AG09309 (cell line): ENCODE measurements around the gene PDK1.

ENCODE experiments used
- DNase-seq: peaks from one replicate; pipeline ENCODE4 v3.0.0-alpha.2; 2010; ENCODE audit warnings: low read depth
- H3K4me3 ChIP-seq: 2 replicates; pipeline ENCODE4 v1.5.1; 2011; ENCODE audit warnings: mild to moderate bottlenecking, low read depth, low read length, moderate library complexity; ENCODE audit not compliant: control insufficient read depth
- CTCF ChIP-seq: IDR thresholded peaks from 2 replicates; pipeline ENCODE4 v1.5.1; 2011; ENCODE audit warnings: mild to moderate bottlenecking, low read depth, low read length, inconsistent platforms; ENCODE audit not compliant: insufficient read depth, control insufficient read depth; ENCODE audit errors: missing control alignments

Gene PDK1

GRCh38 chr2:172596776-172597175 lies 40.9 kb downstream of the PDK1 start:
- DNase-seq: no peak

GRCh38 chr2:172597176-172597842 lies 41.4 kb downstream of the PDK1 start:
- TF ChIP-seq CTCF: no peak
- no peak for DNase-seq
- H3K4me3 ChIP-seq: no peak overlapping the region

More at GRCh38 chr2:172596776-172597175, 40.9 kb downstream of the PDK1 start:
- no peak overlapping the region for H3K4me3 ChIP-seq
- TF ChIP-seq CTCF: no peak

- no peak for DNase-seq
- no peak for TF ChIP-seq CTCF
- no peak overlapping the region for H3K4me3 ChIP-seq
Measured at GRCh38 chr2:172599947-172600346, 44.1 kb downstream of the PDK1 start.

GRCh38 chr2:172600557-172601008 lies 44.7 kb downstream of the PDK1 start:
- no peak overlapping the region for H3K4me3 ChIP-seq
- no peak for DNase-seq
- TF ChIP-seq CTCF: no peak

- no peak overlapping the region for H3K4me3 ChIP-seq
- DNase-seq: peak; percentile 13
- no peak for TF ChIP-seq CTCF
Measured at GRCh38 chr2:172606285-172606684, 50.4 kb downstream of the PDK1 start.

- TF ChIP-seq CTCF: no peak
- no peak overlapping the region for H3K4me3 ChIP-seq
- no peak for DNase-seq
Measured at GRCh38 chr2:172607379-172607928, 51.6 kb downstream of the PDK1 start.

- H3K4me3 ChIP-seq: no peak overlapping the region
- TF ChIP-seq CTCF: no peak
- DNase-seq: no peak
Measured at GRCh38 chr2:172609488-172609887, 53.6 kb downstream of the PDK1 start.
